ENCODE results near the gene ATR.

DNA sequence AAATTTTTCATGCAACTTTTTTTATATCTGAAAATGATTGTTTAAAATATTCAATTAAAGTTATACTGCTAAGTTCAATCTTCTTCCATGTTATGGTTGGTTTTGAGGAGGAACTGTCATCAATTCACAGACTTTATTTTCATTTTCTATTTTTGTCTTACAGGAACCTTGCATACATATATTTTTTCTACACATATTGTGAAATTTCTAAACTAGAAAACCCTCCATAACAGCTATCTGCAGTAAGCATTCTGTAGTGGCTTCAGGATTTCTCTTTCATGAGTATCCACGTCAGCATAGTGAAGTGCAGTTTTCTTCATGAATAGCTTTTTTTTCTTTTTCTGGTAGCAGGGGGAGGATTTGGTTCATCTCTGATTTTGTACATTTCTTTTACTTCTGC lies 48.2 kb downstream of the ATR start:
- no peak for TF ChIP-seq POLR2AphosphoS5 (IDR thresholded peaks at IDR 0.05)
- TF ChIP-seq, protein P1, sequence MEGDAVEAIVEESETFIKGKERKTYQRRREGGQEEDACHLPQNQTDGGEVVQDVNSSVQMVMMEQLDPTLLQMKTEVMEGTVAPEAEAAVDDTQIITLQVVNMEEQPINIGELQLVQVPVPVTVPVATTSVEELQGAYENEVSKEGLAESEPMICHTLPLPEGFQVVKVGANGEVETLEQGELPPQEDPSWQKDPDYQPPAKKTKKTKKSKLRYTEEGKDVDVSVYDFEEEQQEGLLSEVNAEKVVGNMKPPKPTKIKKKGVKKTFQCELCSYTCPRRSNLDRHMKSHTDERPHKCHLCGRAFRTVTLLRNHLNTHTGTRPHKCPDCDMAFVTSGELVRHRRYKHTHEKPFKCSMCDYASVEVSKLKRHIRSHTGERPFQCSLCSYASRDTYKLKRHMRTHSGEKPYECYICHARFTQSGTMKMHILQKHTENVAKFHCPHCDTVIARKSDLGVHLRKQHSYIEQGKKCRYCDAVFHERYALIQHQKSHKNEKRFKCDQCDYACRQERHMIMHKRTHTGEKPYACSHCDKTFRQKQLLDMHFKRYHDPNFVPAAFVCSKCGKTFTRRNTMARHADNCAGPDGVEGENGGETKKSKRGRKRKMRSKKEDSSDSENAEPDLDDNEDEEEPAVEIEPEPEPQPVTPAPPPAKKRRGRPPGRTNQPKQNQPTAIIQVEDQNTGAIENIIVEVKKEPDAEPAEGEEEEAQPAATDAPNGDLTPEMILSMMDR (IDR thresholded peaks at IDR 0.05), result no peak
- no peak for TF ChIP-seq POLR2A (IDR thresholded peaks at IDR 0.05)

All from prostate gland (tissue), 2 donors.